Activated T-cell treated with anti-CD3 and anti-CD28 coated beads, Interleukin-2, amount 50 U/mL, for 1 hour (primary cell): ENCODE measurements around the gene DNAH9.

Experiments
- DNase-seq: peaks from one replicate; pipeline ENCODE4 v3.0.0-alpha.2; 2020

Gene DNAH9

DNA sequence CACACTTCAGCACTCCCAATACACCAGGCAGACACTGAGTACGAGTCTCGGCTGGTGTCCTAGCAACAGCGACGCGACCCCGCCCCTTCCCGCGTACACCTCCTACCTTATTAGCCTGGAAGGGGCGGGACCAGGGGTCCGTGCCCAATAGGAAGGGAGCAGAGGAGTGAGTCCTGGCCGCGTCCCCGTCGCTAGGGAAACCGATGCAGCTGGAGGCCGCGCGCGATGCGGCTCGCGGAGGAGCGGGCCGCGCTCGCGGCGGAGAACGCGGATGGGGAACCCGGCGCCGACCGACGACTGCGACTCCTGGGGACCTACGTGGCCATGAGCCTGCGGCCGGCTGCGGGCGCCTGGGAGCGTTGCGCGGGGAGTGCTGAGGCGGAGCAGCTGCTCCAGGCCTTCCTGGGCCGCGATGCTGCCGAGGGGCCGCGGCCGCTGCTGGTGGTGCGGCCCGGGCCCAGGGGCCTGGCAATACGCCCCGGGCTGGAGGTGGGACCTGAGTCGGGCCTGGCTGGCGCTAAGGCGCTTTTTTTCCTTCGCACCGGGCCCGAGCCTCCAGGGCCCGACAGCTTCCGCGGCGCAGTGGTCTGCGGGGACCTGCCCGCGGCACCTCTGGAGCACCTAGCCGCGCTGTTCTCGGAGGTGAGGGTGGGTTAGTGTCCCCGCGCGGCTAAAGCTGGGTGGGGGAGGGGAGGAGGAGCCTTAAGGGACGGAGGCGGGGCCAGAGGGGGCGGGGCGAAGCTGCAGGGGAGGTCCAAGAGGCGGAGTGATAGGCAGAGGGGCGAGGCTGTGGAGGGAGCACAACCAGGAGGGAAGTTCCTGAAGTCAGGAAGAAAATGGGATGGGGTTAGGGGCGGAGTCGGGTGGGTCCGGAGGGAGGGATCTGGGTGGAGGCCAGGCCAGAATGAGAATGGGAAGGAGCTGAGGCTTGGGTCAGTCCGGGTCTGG, at the start of gene DNAH9:
Gene DNAH9 (plus strand): TSS at position 197 of the 948 bp plus-strand sequence. CDS start 29 bp downstream, at position 226.
- no peak for DNase-seq

DNA sequence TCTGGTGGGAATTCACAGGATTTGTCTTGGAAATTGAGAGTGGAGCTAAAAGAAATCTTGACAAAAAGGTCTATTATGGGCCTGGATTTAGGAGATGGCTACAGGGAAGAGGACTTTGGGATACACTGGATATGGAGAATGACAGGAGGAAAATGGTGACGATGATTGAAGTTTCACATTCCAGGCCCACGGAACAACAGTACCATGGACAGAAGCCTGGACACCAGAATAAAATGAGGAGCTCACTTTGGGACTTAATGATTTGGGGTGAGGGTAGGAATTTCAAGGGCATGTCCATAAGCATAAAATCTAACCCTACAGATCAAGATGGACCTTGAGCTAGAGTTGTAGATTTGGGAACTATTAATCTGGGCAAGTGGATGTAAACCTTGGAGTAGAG, 47.8 kb upstream of the DNAH9 start:
- DNase-seq = no peak

DNA sequence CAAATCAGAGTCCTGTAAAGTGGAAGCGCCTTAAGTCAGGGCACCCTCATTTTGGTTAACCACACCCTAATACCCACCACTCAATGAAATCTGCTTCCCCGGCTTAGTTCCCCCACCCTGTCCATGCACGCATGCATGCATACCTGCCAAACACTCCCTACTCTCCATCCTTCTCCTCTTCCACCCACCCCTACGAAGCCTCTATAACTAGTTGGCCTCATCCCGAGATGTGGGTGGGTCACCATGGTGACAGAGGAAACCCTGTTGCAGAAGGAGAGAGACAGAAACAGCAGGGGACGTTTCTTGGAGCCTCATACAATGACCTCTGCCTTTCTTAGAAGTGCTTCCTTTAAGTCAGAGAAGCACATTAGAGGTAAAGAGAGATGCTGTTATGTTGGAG, 46.8 kb upstream of the DNAH9 start:
- no peak for DNase-seq

GRCh38 chr17:11553135-11553534, 45.1 kb upstream of the DNAH9 start:
- no peak for DNase-seq

- DNase-seq = no peak
These were observed 44.2 kb upstream of the DNAH9 start for GRCh38 chr17:11554042-11554441.

DNA sequence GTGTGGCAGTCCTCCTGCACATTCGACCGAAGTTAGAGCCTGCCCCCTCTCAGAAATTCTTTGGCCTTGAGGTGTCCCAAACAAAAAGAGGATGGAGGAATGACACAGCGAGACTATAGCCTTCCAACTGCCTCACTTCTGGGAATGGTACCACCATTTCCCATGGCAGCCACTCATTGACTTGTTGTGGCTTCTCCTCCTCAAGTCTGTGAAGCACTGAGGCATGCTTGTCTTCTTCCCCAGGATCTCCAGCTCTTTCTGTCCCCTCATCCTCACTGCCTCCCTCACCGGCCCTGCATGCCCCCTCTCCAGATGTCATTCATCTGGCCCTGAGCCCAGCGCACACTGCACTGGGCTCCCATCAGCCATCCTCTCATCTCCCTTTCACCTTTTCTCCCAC, 43.7 kb upstream of the DNAH9 start:
- DNase-seq = no peak

DNA sequence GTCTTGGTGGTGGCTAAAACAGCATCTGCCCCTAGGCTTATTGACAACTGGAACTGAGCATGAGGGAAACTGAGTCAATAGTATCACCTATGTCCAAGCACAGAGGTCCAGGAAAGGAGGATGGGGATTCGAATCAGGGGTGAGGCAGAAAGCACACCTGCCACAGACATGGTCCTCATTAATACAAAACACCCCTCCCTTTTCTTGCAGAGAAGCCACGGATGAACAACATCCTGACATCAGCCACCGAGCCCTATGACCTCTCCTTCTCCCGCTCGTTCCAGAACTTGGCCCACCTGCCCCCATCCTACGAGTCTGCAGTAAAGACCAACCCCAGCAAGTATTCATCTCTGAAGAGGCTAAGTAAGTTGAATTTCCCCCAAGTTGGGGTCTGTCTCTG, 42.7 kb upstream of the DNAH9 start:
- no peak for DNase-seq

DNA sequence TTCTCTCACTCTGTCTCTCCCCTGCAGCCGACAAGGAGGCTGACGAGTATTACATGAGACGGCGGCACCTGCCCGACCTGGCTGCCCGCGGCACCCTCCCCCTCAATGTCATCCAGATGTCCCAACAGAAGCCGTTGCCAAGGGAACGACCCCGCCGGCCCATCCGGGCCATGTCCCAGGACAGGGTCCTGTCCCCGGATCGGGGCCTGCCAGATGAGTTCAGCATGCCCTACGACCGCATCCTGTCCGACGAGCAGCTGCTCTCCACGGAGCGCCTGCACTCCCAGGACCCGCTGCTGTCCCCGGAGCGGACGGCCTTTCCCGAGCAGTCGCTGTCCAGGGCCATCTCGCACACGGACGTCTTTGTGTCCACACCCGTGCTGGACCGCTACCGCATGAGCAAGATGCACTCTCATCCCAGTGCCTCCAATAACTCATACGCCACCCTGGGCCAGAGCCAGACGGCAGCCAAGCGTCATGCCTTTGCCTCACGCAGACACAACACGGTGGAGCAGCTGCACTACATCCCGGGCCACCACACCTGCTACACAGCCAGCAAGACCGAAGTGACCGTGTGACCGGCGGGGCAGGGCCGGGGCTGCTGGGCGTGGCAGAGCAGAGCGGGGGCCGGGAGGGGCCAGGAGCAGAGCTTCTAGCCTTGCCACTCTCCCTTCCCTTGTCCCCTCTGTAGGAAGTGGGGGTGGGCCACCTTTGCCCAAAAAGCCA, 40.4 kb upstream of the DNAH9 start:
- DNase-seq = no peak

- no peak for DNase-seq
These were observed 39.5 kb upstream of the DNAH9 start for GRCh38 chr17:11558681-11559234.

DNA sequence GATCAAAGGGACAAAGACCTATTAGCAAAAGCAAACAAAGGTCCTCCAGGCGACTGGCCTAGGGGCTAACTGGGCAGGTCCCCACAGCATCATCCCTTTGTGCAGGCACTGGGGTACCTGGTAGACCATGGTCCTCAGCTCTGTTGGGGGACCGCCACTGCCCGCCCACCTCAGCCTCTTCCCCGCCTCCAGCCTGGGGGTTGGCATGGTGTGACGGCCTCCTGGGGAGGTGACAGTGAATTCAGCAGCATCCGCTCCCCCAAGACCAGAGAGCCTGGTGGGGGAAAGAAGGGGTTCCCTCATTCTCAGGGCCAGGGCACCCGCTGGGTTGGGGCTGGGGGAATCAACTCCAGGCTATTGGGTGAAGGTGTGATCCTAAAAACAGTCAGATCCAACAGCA, 38.7 kb upstream of the DNAH9 start:
- DNase-seq = no peak

DNA sequence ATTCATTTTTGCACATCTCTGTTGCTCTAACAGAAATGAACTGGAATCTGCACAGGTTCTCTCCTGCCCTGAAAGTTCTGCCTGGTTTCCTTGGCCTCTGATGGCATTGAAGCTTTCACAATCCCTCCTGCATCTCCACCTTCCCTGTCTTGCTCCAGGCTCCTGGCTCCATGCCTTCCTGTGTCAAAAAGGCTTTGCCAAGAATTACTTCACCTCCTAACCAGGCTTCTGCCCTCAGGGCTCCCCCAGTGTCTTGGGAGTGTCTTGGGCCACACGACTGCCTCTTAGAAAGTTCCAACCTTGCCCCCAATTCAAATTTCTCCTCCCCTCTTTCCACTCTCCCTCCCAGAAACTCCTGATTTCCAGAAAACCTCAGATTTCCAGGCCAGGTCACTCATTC, 37.0 kb upstream of the DNAH9 start:
- DNase-seq = no peak

DNA sequence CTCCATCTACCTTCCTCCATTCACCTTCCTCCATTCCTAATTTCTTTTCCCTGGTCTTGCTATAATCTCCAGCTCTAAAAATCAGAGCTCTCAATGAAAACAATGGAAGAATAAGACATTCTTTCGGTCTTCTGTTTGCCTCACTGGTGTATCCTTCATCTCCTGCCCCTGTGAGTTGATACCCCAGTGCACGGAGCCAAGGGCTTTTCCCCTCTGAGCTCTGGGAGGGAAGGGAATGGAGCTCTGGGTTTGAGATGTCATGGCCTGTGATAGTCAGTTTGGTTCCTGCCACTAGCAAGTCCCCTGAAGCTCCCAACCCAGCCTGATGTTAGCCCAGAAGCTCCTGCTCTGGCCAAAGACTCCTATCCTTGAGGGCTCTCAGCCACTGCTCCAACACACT, 36.6 kb upstream of the DNAH9 start:
- DNase-seq = no peak

DNA sequence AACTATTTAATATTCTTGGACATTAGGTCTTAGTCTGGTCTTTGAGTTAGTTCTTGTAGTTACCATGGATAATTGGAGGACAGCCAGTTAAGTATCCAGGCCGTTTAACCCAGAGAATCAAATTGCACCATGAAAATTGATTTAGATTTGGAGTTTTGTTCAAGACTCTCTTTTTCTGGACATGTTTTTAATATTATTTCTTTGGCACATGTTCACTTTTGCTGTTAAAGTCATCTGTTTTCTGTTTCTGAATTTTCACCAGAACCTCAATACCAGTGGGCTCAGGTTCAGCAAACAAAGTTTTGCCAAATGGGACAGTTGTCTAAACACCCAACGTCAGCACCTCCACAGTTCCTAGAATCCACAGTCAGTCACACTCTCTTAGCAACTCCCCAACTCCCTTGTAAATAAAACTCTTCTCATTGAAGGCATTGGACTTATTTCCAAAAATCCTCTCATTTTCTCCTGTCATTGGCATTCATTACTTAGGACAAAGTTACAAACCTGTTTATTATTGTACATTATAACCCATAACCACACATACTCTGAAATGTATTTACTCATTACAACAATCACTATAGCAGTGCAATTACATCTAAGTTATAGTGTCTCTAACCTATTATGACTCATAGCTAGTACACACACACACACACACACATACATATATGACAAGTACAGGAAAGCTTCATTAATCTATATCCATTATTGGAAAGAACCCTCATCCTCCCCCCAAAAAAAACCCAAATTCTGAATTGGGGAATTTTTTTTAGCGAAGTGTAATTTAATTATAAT, 33.5 kb upstream of the DNAH9 start:
- no peak for DNase-seq

DNA sequence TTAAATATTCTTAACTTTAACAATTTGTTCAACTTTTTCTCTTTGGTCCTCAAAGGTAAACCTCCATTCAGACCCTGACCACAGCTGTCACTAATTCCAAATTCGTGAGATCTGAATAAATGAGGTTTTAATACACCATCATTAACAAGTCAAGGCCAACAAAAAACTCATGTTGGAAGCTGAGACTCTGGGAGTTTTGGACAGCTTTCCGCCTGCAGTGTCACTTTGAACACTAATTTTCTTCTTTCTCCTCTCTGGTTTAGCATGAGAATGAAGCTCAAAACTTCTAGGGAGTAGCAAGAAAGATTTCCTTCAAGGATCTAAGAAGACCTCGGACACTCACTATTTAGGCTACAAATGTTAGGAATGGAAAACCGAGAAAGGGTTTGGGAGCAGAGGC, 32.7 kb upstream of the DNAH9 start:
- DNase-seq = no peak

DNA sequence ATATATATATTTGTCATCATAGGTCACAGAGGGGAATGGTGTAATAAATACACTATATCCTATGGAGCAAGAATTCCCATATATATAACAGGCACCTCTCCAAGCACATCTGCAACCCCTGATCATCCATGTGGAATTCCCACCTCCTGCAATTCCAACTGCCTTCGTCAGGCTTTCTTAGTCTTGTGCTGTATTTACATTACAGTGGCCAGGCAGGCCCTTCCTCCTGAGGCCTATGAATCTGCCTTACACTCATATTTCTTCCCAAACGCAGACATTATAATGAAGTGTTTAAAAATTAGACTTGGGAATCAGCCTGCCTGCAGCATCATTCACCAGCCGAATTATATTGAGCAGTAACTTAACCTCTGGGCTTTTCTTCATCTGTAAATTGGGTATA, 19.3 kb upstream of the DNAH9 start:
- no peak for DNase-seq

- DNase-seq = no peak
These were observed 17.6 kb upstream of the DNAH9 start for GRCh38 chr17:11580677-11581076.

GRCh38 chr17:11582217-11582616, 16.1 kb upstream of the DNAH9 start:
- DNase-seq = no peak

- no peak for DNase-seq
These were observed 14.8 kb upstream of the DNAH9 start for GRCh38 chr17:11583306-11583992.

DNA sequence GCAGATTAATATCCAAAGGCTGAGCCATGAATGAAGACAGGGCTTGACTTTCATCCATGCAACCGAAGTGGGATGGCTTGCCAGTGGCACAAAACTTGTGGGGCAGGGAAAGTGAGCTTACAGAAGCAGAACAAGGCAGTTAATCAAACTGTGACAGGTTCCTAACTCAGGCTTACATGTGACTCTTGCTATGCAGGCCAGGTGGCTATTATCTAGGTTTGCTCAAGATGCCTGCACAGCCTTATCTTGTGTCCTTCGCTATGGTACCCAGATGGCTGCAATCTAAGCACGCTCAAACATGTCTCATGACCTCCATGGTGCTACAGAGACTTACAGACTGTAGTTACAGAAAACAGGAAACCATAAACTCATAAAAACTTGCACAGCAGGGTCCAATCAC, 8.6 kb upstream of the DNAH9 start:
- DNase-seq = no peak

GRCh38 chr17:11601661-11602060, 3.4 kb downstream of the DNAH9 start:
- DNase-seq = no peak

DNA sequence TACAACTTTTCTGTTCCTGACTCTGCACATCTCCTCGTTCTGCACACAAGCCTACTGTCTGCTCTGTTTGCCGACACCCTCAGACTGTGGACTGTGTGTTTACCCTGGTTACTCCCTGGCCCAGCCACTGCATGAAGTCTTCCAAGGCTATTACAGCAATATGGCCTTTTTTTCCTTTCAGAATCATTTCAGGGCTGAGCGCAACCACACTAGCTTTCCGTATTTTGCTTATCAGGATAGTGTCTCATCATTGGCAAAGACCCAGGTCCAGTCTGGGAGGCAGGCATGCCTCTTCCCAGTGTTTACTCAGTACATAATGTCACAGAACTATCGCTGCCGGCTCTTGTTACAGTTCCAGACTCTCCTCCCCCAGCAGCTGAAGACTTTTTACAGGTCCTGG, 10.1 kb downstream of the DNAH9 start:
- DNase-seq = no peak

- DNase-seq = no peak
These were observed 12.8 kb downstream of the DNAH9 start for GRCh38 chr17:11610999-11611566.
